ENCODE data around the gene RLN2.
"Not testable (repeated sequence)": the region's sequence is repeated elsewhere in the genome, so short reads cannot be mapped to it uniquely, and the experiment has no call there.

Gene RLN2

GRCh38 chr9:5303840-5304795, at the start of gene RLN2:
Gene RLN2 (minus strand): TSS chr9:5304716. CDS start chr9:5304580, 136 bp downstream.
- in situ Hi-C loops (cut with MboI; ENCODE audit: low sequenced_read_pairs): not testable (repeated sequence)

DNA sequence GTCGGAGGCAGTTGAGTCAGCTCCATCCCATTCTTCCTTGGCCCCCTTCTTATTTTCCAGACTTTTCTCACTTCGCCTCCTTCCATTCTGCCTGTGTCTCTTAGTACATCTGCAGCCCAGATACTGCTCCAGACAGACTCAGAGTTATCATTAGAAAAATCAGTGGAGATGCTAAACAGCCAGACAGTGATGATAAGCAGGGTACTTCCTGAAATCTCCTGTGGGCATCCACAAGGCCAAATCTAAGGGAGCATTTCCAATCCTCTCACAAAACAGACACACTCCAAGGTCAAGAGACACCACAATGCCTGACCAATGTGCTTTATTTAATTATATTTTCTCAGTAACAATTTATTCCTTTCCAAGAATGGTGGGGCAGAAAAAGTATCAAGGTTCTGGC, 49.7 kb upstream of the RLN2 start:
- in situ Hi-C loops (cut with MboI; ENCODE audit: low sequenced_read_pairs): no loop called here

- in situ Hi-C loops (cut with MboI; ENCODE audit: low sequenced_read_pairs): no loop called here
Measured at GRCh38 chr9:5352637-5353248, 48.2 kb upstream of the RLN2 start.

- in situ Hi-C loops (cut with MboI; ENCODE audit: low sequenced_read_pairs): not testable (repeated sequence)
Measured at GRCh38 chr9:5338992-5339981, 34.8 kb upstream of the RLN2 start, which contains the start of gene RLN1. Gene RLN1 (minus strand): TSS chr9:5339876. CDS start chr9:5339746, 130 bp downstream.

DNA sequence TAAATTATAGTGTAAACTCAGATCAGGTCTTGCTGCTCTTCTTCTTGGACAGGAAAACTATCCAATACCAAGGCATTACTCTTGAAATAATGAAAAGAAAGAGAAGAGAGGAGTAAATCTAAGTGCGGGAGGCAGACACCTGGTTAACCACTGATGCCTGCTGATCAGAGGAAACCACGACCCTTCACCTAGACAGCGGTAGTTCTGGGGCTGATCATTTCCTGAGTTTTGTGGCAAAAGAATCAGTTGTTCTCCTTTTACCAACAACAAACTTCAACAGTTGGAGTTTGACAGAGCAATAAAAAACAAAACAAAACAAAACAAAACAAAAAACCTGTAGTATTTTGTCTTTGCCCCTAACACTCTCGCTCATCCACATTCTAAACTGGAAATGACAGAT, 32.2 kb upstream of the RLN2 start:
- in situ Hi-C loops (cut with MboI; ENCODE audit: low sequenced_read_pairs): no loop called here

DNA sequence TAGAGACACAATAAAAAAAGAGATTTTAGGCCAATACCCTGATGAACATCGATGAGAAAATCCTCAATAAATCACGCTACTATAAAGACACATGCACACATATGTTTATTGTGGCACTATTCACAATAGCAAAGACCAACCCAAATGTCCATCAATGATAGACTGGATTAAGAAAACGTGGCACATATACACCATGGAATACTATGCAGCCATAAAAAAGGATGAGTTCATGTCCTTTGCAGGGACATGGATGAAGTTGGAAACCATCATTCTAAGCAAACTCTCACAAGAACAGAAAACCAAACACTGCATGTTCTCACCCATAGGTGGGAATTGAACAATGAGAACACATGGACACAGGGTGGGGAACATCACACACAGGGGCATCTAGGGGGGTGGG, 26.8 kb upstream of the RLN2 start:
- in situ Hi-C loops (cut with MboI; ENCODE audit: low sequenced_read_pairs): not testable (repeated sequence)

- in situ Hi-C loops (cut with MboI; ENCODE audit: low sequenced_read_pairs): no loop called here
Measured at GRCh38 chr9:5326893-5327548, 22.5 kb upstream of the RLN2 start.

DNA sequence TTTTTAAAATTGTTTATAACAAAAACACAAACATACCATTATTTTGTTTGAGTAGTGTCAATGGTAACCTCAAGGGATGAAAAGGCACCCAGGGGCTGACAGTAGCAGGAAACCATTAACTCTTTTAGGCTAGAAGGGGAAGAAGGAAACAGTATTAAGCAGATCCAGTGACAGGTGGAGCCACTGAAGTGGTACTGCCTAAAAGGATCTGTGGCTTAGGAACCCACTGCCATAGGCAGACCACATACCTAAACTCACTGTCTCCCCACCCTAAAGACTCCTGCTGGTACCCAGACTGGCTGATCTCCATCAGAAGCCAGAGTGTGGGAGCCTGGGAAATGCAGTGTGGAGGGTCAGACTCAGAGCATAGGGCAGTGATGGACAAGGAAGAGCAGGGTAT, 21.7 kb upstream of the RLN2 start:
- in situ Hi-C loops (cut with MboI; ENCODE audit: low sequenced_read_pairs): no loop called here

DNA sequence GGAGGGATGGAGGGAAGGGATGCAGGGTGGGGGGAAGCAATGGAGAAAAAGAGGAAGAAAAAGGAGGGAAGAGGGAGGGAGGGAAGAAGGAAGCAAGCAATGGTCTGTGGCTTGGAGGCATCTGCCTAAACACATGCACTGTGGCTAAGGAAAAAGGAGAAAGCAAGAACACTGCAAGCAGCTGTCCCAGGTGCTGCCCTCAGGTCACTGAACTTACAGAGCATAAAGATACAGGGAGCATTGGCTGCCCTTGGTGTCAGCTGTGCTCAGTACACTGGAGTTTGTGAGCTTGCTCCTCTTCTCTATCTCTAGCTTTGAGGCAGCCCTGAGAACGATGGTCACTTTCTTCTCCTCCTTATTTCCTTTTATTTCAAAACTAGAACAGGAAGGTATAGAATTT, 17.1 kb upstream of the RLN2 start:
- in situ Hi-C loops (cut with MboI; ENCODE audit: low sequenced_read_pairs): not testable (repeated sequence)

DNA sequence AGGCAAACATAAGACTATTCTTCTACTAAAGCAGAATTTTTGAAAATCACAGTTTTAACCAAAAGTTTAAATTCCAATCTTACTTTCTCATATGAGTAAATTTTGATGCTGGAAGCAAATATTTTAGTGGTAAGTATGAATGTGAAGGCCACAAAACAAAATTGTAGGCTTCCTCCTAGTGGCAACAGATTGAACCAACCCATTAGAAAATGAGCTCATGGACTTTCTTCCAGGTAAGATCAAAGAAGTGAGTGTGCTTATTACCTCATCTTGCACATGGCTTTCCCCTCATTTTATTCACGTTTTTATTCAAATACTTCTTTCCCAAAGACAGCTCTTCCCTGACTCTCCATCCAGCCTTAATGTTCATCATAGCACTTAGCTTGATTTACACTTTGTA, 16.5 kb upstream of the RLN2 start:
- in situ Hi-C loops (cut with MboI; ENCODE audit: low sequenced_read_pairs): no loop called here

DNA sequence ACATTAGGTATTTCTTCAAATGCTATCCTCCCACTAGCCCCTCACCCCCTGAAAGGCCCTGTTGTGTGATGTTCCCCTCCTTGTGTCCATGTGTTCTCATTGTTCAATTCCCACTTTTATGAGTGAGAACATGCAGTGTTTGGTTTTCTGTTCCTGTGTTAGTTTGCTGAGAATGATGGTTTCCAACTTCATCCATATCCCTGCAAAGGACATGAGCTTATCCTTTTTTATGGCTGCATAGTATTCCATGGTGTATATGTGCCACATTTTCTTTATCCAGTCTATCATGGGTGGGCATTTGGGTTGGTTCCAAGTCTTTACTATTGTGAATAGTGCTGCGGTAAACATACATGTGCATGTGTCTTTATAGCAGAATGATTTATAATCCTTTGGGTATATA, 11.9 kb upstream of the RLN2 start:
- in situ Hi-C loops (cut with MboI; ENCODE audit: low sequenced_read_pairs): not testable (repeated sequence)

- in situ Hi-C loops (cut with MboI; ENCODE audit: low sequenced_read_pairs): no loop called here
Measured at GRCh38 chr9:5315187-5315923, 10.8 kb upstream of the RLN2 start.

DNA sequence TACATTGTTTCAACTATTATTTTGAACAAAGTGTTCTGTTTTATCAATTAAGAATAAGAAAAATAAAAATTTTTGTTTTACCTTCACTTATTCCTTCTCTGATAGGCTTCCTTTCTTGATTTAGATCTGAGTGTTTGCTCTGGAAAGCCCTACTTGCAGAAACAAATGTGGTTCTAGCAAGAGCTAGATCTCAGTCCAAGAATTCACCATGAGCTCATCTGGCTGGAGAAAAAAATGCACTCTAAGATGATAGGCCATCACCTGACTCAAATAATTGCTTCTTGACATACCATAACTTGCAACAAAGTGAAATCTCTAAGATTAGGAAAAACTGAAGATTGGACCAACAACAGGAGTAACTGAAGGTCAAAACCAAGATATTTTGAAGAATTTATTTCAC, 6.3 kb upstream of the RLN2 start:
- in situ Hi-C loops (cut with MboI; ENCODE audit: low sequenced_read_pairs): no loop called here

DNA sequence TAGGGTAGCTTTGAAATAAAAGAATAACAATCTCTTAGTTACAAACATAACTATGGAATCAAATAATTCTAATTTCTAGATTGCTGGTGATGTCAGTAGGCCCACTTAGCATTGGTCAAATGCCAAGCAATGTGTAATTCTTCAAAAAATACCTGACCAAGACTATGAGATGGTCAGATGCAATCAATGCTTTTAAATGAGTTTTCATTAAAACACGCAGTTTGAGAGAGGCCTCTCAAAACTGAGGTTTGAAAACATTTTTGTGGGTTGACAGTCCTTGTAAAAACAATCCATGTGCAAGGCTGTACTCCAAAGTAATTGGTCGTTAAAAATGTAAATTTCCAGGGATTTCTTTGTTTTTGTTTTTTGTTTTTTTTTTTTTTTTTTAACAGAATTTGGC, 1.2 kb upstream of the RLN2 start:
- in situ Hi-C loops (cut with MboI; ENCODE audit: low sequenced_read_pairs): no loop called here

DNA sequence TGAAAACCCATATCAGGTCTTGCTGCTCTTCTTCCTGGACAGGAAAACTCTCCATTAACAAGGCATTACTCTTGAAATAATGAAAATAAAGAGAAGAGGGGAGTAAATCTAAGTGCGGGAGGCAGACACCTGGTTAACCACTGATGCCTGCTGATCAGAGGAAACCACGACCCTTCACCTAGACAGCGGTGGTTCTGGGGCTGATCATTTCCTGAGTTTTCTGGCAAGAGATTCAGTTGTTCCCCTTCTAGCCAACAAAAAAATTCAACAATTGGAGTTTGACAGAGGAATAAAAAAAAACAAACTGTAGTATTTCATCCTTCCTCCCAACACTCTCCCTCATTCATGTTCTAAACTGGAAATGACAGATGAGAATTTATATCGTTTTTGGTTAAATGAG, 3.0 kb downstream of the RLN2 start:
- in situ Hi-C loops (cut with MboI; ENCODE audit: low sequenced_read_pairs): no loop called here

- in situ Hi-C loops (cut with MboI; ENCODE audit: low sequenced_read_pairs): no loop called here
Measured at GRCh38 chr9:5292141-5292540, 12.4 kb downstream of the RLN2 start.

DNA sequence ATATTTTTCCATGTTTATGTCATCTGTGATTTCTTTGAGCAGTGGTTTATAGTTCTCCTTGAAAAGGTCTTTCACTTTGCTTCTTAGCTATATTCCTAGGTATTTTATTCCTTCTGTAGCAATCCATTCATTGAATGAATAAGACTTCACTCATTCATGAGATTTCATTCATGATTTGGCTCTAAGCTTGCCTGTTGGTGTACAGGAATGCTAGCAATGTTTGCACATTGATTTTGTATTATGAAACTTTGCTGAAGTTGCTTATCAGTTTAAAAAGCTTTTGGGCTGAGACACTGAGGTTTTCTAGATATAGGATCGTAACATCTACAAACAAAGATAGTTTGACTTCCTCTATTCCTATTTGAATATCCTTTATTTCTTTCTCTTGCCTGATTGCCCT, 15.9 kb downstream of the RLN2 start:
- in situ Hi-C loops (cut with MboI; ENCODE audit: low sequenced_read_pairs): no loop called here

DNA sequence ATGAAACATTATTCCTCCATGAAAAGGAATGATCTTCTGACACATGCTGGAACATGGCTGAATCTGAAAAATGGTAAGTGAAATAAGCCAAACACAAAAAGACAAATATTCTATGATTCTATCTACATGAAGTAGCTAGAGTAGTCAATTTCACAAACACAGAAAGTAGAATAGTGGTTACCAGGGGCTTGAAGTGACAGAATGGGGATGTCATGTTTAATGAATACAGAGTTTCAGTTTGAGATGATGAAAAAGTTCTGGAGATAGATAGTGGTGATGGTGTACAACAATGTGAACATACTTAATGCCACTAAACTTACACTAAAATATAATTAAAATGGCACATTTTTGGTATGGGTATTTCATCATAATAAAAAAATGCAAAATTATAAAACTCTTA, 18.3 kb downstream of the RLN2 start:
- in situ Hi-C loops (cut with MboI; ENCODE audit: low sequenced_read_pairs): no loop called here

GRCh38 chr9:5278486-5278885, 26.0 kb downstream of the RLN2 start:
- in situ Hi-C loops (cut with MboI; ENCODE audit: low sequenced_read_pairs): no loop called here

- in situ Hi-C loops (cut with MboI; ENCODE audit: low sequenced_read_pairs): no loop called here
Measured at GRCh38 chr9:5274770-5275169, 29.7 kb downstream of the RLN2 start.

Data from HL-60/S4 treated with phorbol 12-myristate 13-acetate at 8.2 ng/mL for 4 days and 3 days (cell line).